Stomach (tissue), 9 donors: Measurements from ENCODE around the gene AFF4. TPM values are rescaled to one million over a fixed set of nuclear protein-coding genes. Genes with fewer than 3 reads are reported as not detected.

Experiments
- DNase-seq, 2 donors: peaks; one replicate each; pipeline versions ENCODE4 v3.0.0 to v3.0.0-alpha.2; 2013 to 2019
- H3K27ac ChIP-seq, 5 donors: fragments of 200-600 bp in 4 of 5; sonication (generic) in 4 of 5; one replicate each; pipeline ENCODE4 v1.5.1; 2013 to 2019; ENCODE audit warnings: mild to moderate bottlenecking in 1 of 5, moderate library complexity in 1 of 5
- H3K27me3 ChIP-seq, 3 donors: fragments of 200-600 bp; sonication (generic); one replicate each; pipeline ENCODE4 v1.5.1; 2017 to 2019; ENCODE audit warnings: mixed run types in 1 of 3
- H3K36me3 ChIP-seq, 4 donors: fragments of 200-600 bp; sonication (generic); 1 replicate in 3 of 4; 2 replicates in 1 of 4; pipeline ENCODE4 v1.5.1; 2016 to 2019
- H3K4me1 ChIP-seq, 4 donors: fragments of 200-600 bp; sonication (generic); one replicate each; pipeline ENCODE4 v1.5.1; 2016 to 2019
- H3K4me3 ChIP-seq, 4 donors: fragments of 200-600 bp; sonication (generic) in 3 of 4; one replicate each; pipeline ENCODE4 v1.5.1; 2016 to 2019; ENCODE audit warnings: mild to moderate bottlenecking in 1 of 4
- H3K9me3 ChIP-seq, 4 donors: fragments of 200-600 bp; sonication (generic); one replicate each; pipeline ENCODE4 v1.5.1; 2016 to 2019
- CTCF ChIP-seq, 7 experiments: fragments of 450-650 bp in 4 of 7; fragments of 200-600 bp in 3 of 7; sonication (generic) in 3 of 7; IDR thresholded peaks; one replicate each; pipeline ENCODE4 v1.5.1; 2016 to 2019; ENCODE audit warnings: antibody characterized with exemption in 7 of 7, control low read depth in 2 of 7, mild to moderate bottlenecking in 1 of 7
- EP300 ChIP-seq: sonication (generic); formaldehyde crosslinking; IDR thresholded peaks from one replicate; pipeline ENCODE4 v1.6.1; 2017; ENCODE audit warnings: antibody characterized with exemption
- POLR2A ChIP-seq, 4 donors: fragments of 450-650 bp; IDR thresholded peaks; one replicate each; pipeline ENCODE4 v1.6.1; 2016; ENCODE audit warnings: antibody characterized with exemption in 4 of 4, control low read depth in 2 of 4, mild to moderate bottlenecking in 1 of 4, moderate library complexity in 1 of 4
- POLR2AphosphoS5 ChIP-seq, 3 donors: sonication (generic); formaldehyde crosslinking; IDR thresholded peaks; one replicate each; pipeline ENCODE4 v1.6.1; 2016; ENCODE audit warnings: antibody characterized with exemption in 3 of 3
- WGBS, 5 donors: extraction: QIAGEN DNeasy Blood & Tissue Kit in 3 of 5; methylation state at CpG; one replicate each; pipeline versions ENCODE4 v1.1.5 to v1.1.7; 2013 to 2018; 5-methylcytosine and 5-hydroxymethylcytosine counted together
- intact Hi-C: fragments of 100-400 bp; cut with DNase I; formaldehyde crosslinking; loops from one replicate; pipeline ENCODE4 v1.15.1; 2023; ENCODE audit warnings: low total_unique reads
- polyA plus RNA-seq, 3 donors: library from polyadenylated mRNA; stranded (reverse); fragments of 200-250 nt; gene quantifications; one replicate each; pipeline ENCODE4 v1.2.3, GENCODE V29; 2013
- total RNA-seq, 5 donors: library from RNA; depleted of rRNA; stranded (reverse); fragments of >200 nt; gene quantifications; one replicate each; pipeline versions ENCODE4 v1.1.0 to v1.2.3, GENCODE V29; 2014 to 2016
- donor health status: healthy with polysubstance abuse.
- donor health status: Bipolar disorder and iron deficiency.
- donor health status: healthy.

The AFF4 gene
- total and polyA plus RNA-seq, 8 donors = 7.0 to 133 (median 50.9) TPM

- 36 to 61% (median 44%) methylated on average over 2 of the region's 2 CpGs for WGBS, 5 donors
These were observed 92.6 kb downstream of the AFF4 start for GRCh38 chr5:132870801-132871200.

GRCh38 chr5:132868754-132869153 lies 94.7 kb downstream of the AFF4 start:
- H3K36me3 ChIP-seq = peaks cover 18 to 49% (median 48%) of the 10 kb centered on the region in 4 donors
- no peak overlapping the region for H3K27ac ChIP-seq
- no peaks in the 10 kb centered on the region for H3K9me3 ChIP-seq
- H3K4me1 ChIP-seq = peaks cover 25 to 54% (median 36%) of the 10 kb centered on the region in 4 donors
- TF ChIP-seq EP300 = no peak
- TF ChIP-seq POLR2AphosphoS5 (IDR thresholded peaks at IDR 0.05) = no peak
- TF ChIP-seq POLR2A (IDR thresholded peaks at IDR 0.05) = no peak
- TF ChIP-seq CTCF (IDR thresholded peaks at IDR 0.05) = no peak
- intact Hi-C loops = no loop called here
- WGBS, 5 donors = 79 to 89% (median 86%) methylated on average over 4 of the region's 4 CpGs
- no peak for DNase-seq
- no peaks in the 10 kb centered on the region for H3K27me3 ChIP-seq
- no peak overlapping the region for H3K4me3 ChIP-seq

More at GRCh38 chr5:132870801-132871200, 92.6 kb downstream of the AFF4 start:
- intact Hi-C loops = no loop called here
- TF ChIP-seq CTCF (IDR thresholded peaks at IDR 0.05) (no peak), EP300 (no peak), POLR2A (IDR thresholded peaks at IDR 0.05) (no peak), POLR2AphosphoS5 (IDR thresholded peaks at IDR 0.05) (no peak)
- no peaks in the 10 kb centered on the region for H3K9me3 ChIP-seq
- DNase-seq = no peak
- peaks cover 18 to 70% (median 61%) of the 10 kb centered on the region in 4 donors for H3K36me3 ChIP-seq
- H3K27ac ChIP-seq = peak overlapping the region in 1 of 5 donors; percentile 65
- H3K4me1 ChIP-seq = peaks cover 25 to 52% (median 36%) of the 10 kb centered on the region in 4 donors
- H3K27me3 ChIP-seq = no peaks in the 10 kb centered on the region
- no peak overlapping the region for H3K4me3 ChIP-seq

GRCh38 chr5:132867046-132867451 lies 96.4 kb downstream of the AFF4 start:
- intact Hi-C loops = no loop called here
- peaks cover 12 to 36% (median 28%) of the 10 kb centered on the region in 4 donors for H3K4me1 ChIP-seq
- H3K27ac ChIP-seq = peak overlapping the region; percentile 90 to 95 (median 93)
- H3K36me3 ChIP-seq = peaks cover 18 to 43% (median 40%) of the 10 kb centered on the region in 4 donors
- no peak for TF ChIP-seq EP300
- TF ChIP-seq POLR2A (IDR thresholded peaks at IDR 0.05) = no peak
- no peak for TF ChIP-seq CTCF (IDR thresholded peaks at IDR 0.05)
- TF ChIP-seq POLR2AphosphoS5 (IDR thresholded peaks at IDR 0.05) = no peak
- H3K27me3 ChIP-seq = no peaks in the 10 kb centered on the region
- H3K4me3 ChIP-seq = peak overlapping the region; percentile 64 to 94 (median 80)
- no peak for DNase-seq
- no peaks in the 10 kb centered on the region for H3K9me3 ChIP-seq
- WGBS, 5 donors = 0 to 3% (median 1%) methylated on average over 5 to 13 of the region's 13 CpGs

- Histone ChIP-seq H3K27me3 (no peaks in the 10 kb centered on the region), H3K4me1 (peaks cover 12 to 35% (median 22%) of the 10 kb centered on the region in 4 donors), H3K36me3 (peaks cover 18 to 37% (median 36%) of the 10 kb centered on the region in 4 donors), H3K4me3 (peak within 1 kb of the TSS; percentile 64 to 94 (median 80)), H3K27ac (peak within 1 kb of the TSS; percentile 90 to 95 (median 93)), H3K9me3 (no peaks in the 10 kb centered on the region)
- TF ChIP-seq EP300 = no peak
- peak in 2 of 4 donors; percentile 80 to 90 for TF ChIP-seq POLR2A (IDR thresholded peaks at IDR 0.05)
- peak in 2 of 7 experiments; percentile 17 to 25 for TF ChIP-seq CTCF (IDR thresholded peaks at IDR 0.05)
- TF ChIP-seq POLR2AphosphoS5 (IDR thresholded peaks at IDR 0.05) = peak; percentile 95 to 99 (median 98)
- WGBS, 5 donors = 0 to 1% (median 0%) methylated on average over 33 to 55 of the region's 55 CpGs
- DNase-seq = peak; percentile 92 to 100
- intact Hi-C loops = no loop called here
These were observed 96.9 kb downstream of the AFF4 start, which contains the start of the genes GDF9 and UQCRQ for GRCh38 chr5:132866342-132867045. Gene GDF9, minus strand, starts transcription at chr5:132866469. Its CDS starts 1,936 bp downstream, at chr5:132864533. Gene UQCRQ, plus strand, starts transcription at chr5:132866642. Its CDS starts 240 bp downstream, at chr5:132866882.
